GM18909 (cell line): ENCODE results near the gene CD6.

Experiments used
- ATAC-seq: cut with Tn5 transposase; IDR thresholded peaks from one replicate; pipeline ENCODE4 v1.9.1; 2021; ENCODE audit warnings: mild to moderate bottlenecking; ENCODE audit not compliant: unreplicated experiment, poor library complexity

The CD6 gene

GRCh38 chr11:60981515-60981914 lies 10.0 kb downstream of the CD6 start:
- no peak for ATAC-seq

DNA sequence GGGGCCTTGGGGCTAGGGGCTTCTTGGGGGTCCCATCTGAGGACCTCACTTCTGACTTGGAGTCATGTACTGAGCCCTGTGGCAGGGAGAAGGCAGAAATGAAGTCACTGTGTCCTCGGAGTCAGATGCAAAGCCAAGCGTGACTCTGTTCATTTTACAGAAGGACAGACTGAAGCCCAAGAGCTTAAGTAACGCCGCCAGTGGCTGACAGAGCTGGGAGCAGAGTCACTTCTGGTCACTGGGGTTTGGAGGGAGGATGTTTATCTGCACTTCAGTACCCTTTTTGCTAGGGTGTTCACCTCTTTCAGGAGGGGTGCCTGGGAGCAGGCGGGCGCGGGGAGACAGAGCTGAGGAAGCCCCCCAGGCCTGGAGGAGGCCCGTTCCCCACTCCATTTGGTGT lies 10.7 kb downstream of the CD6 start:
- ATAC-seq, result no peak

DNA sequence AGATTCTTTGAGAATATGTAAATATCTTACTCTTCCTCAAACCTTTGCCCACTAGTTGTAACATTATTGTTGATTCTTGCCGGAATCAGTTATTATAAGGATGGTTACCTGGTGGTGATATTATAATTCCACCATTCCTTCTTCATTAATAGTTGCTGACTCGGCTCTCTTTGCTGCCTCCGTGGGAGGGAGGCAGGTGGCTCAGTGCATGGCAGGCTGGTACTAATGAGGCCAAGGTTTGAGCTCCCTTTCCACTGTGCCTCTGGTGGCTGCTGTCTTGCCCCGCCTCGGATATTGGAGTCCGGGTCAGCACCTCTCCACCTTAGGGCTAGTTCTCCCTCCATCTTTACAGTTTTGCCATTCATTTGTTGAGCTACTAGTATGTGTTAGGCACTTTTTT lies 12.7 kb downstream of the CD6 start:
- no peak for ATAC-seq

DNA sequence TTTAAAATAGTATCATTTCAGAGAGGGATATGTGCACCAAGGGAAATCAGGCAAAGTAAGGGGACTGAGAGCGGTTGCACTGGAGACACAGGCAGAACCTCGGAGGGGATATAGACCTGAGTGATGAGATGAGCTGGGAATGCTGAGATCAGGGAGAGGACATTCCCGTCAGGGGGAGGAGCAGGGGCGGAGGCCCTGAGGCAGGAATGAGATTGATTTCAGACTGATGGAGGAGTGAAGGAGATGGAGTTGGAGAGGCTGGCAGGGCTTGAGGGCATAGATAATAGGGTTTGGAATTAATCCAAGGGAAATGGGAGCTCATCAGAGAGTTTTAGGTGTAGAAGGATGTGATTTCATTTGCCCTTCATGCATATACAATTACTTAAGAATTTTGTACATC lies 13.2 kb downstream of the CD6 start:
- ATAC-seq, result no peak

DNA sequence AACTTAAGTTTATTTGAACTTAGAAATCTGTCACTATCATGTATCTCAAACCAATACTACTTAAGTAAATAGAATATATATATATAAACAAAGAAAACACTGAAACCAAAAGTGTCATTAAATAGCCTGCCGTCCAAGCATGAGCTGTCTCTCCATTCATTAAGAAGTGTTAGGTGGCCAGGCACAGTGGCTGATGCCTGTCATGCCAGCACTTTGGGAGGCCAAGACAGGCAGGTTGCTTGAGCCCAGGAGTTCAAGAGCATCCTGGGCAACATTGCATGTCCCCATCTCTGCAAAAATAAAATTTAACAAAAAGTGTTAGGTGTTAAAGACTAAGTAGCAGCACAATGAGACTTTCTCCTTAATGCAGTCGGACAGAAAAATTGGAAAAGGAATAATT lies 14.0 kb downstream of the CD6 start:
- ATAC-seq, result no peak

DNA sequence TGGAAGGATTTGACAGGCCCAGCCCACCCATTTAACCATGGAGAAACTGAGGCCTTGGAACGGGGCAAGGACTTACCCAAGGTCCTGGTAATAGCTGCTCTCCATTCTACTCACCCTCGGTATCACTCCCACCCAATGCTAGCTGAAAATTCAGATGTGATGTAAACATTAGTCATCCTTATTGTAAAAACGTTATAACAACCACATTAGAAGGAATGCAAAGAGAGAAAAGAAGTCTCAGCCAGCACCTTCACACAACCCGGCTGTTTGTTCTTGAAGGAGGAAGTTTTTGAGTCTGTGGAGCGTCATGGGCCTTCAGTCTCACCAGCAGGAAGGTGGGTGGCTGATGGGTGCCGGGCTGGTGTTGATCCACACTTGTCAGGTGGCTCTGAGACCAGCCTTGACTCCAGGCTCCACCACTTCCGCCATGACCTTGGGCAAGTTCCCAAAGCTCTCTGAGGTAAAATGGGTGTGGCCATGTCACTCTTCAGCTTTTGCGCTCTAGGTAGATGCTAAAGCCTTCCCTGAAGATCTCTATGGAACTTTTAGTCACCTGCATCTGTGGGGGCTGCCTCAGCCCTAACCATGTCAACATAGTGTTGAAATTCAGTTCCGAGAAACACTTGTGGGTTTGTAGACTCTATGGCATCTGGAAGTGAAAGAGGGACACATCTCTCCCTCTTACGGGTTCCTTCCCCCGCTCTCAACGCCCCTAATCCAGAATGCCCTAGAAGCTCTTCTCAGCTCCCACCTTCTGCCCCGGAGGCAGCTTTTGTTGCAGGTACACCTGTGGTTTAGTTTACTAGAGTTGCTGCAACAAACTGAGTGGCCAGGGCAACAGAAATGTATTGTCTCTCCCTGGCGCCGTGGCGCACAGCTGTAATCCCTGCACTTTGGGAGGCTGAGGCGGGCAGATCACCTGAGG lies 14.8 kb downstream of the CD6 start:
- no peak for ATAC-seq

DNA sequence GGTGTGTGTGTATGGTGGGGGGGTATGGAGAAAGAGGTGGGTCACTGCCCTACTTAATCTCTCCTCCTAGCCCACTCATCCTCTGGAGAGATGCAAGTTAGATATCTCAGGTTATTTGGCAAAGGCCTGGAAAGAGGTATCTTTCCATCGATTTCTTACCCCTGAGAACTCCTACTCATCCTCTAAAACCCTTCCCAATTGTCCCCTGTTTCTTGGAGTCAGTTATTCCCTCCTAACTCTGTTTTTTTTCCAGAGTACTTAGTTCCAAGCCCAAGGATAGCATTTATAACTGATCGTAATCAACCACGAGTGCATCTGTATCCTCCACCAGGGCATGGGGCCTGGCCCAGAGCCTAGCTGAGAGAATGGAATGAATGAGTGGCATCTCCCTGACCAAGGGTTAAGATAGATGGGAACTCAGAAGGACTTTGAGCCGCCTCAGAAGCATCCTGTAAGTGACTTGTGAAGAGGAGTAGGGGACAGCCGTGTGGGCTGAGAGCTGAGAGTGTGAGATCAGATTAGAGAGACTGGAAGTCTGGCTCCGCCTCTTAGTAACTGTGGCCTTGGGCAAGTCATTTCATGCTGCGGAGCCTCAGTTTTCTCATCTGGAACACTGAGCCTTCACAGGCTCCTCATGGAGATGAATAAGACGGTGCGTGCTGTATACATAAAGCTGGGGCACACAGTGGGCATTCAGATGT lies 16.2 kb downstream of the CD6 start:
- ATAC-seq, result no peak

DNA sequence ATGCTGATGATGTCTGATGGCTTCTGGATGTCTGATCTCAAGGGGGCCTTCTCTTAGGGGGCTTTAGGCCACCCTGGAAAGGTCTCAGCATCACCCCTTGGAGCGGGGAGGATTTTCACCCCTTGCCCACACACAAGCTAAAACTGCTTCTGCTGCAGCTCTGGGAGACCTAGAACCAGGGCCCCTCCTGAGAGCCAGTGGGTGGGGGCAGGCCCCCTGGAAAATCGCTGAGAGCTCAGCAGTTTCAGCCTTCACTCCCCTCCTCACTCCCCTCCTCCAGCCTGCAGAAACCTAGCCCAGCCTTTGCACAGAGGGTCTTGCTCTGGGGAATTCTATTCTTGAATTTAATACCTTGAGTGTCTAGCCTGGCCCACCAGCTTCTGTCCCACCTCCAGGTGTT lies 17.2 kb downstream of the CD6 start:
- ATAC-seq, result no peak

GRCh38 chr11:60989093-60989650 lies 17.7 kb downstream of the CD6 start:
- ATAC-seq, result no peak

DNA sequence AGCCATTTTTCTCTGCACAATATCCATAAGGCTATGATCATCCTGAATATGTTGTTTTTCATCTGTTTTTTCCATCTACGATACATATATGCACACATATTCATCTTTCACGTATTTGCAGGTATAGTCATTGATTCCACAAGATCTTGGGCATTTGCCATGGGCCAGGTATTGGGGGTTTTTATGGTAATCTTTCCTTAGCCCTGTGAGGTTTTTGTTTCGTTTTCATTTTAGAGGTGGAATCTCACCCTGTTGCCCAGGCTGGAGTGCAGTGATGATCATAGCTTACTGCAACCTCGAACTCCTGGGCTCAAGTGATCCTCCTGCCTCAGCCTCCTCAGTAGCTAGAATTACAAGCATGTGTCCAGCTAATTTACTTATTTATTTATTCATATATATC lies 20.0 kb downstream of the CD6 start:
- ATAC-seq, result no peak

- ATAC-seq, result no peak
These were observed 21.4 kb downstream of the CD6 start for GRCh38 chr11:60992842-60993409.

DNA sequence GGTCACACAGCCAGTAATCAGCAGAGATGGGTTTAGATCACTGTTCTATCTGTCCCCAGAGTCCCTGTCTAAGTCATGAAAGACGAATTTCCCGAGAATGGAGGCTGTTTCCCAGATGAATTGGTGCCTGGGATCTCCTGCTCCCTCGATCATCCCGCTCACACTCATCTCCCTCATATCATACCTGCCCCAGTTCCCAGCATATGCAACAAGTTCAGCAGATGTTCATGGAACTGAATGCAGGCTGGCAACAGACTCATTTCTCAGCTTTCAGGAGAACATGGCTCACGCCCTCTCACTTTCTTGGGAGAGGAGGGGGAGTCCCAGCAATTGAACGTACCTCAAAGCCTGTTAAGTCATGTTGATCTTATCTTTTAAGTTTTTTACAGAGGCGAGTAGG lies 22.1 kb downstream of the CD6 start:
- ATAC-seq, result no peak

DNA sequence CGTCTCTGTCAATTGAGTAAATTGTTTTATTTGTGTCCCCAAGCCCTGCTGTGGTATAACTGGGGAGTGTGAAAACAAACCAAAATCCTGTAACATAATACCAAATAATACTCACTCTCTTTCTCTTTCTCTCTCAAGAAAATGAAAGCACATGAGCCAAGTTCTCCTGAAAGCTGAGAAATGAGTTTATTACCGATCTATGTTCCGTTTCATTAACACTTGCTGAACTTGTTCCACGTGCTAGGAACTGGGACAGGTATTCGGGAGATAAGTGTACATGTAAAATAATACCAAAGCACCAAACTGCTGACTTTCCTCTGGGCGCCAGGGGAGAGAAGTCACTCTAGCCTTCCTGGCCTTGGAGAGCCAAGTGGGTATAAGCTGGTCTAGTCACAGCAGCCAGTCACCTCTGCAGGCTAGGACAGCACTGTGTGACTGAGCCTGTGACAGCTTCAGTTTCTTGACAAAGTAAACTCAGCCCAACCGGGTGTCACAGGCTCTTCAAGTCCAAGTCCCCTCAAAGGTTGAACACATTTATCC lies 23.1 kb downstream of the CD6 start:
- ATAC-seq, result no peak

DNA sequence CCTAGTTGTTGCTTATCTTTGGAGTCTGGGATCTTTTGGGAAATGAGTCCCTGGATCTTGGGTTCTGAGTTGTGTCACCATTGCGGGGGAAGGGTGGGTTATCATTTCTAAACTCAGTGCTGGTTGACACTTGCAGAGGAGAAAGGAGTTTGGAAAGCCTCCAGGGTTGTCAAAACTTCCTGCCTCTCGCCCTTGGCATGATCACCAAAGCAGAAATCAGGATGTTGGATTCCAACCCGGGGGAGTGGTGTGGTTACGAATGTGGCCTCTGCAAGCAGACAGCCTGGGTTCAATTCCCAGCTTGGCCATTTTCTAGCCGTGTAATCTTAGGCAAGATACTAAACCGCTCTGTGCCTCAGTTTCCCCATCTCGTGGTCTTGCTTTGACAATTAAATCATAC lies 24.3 kb downstream of the CD6 start:
- no peak for ATAC-seq

GRCh38 chr11:60996381-60997138 lies 25.1 kb downstream of the CD6 start:
- no peak for ATAC-seq

DNA sequence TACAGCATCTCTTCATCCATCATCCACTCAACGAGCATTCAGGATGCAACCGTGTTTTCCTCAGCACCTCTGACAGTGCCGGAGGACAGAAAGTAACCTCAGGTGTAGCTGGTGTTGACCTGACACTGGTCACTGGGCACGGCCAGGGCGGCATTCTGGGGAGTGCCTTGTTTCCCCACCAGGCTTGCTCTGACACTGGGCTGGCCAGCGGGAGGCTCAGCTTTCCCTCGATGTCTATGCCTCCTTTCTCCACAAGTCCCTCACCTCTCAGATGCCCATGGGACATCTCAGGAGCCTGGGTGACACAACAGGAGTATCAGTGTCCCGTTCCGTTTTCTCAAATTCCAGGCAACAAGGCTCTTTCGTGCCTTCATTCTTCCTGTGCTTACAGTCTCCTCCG lies 28.9 kb downstream of the CD6 start:
- no peak for ATAC-seq

GRCh38 chr11:61001931-61002330 lies 30.5 kb downstream of the CD6 start:
- no peak for ATAC-seq

GRCh38 chr11:61002598-61002997 lies 31.1 kb downstream of the CD6 start:
- no peak for ATAC-seq

GRCh38 chr11:61004180-61004611 lies 32.7 kb downstream of the CD6 start:
- no peak for ATAC-seq

- no peak for ATAC-seq
These were observed 33.3 kb downstream of the CD6 start for GRCh38 chr11:61004761-61005181.
